OCI-LY7 (cell line): ENCODE measurements around the gene GFER. TPM values are rescaled to one million over a fixed set of nuclear protein-coding genes. Genes with fewer than 3 reads are reported as not detected.

ENCODE experiments used
- BruUV-seq: library from RNA; stranded (reverse); fragments of 400-500 nt; replicated peaks from 2 replicates; lab custom pipeline; 2021; lab: Mats Ljungman, UMichigan
- CTCF ChIA-PET: fragments of 300-600 bp; sonication (Branson Sonifier 250); formaldehyde crosslinking; loops from one replicate; lab custom pipeline; 2022; ENCODE audit warnings: antibody characterized with exemption; ENCODE audit not compliant: unreplicated experiment; lab: Charles Lee
- POLR2A ChIA-PET: fragments of 300-600 bp; sonication (Branson Sonifier 250); formaldehyde crosslinking; loops from one replicate; lab custom pipeline; 2022; ENCODE audit warnings: antibody characterized with exemption; lab: Charles Lee
- DNase-seq: peaks from one replicate; pipeline ENCODE4 v3.0.0-alpha.2; 2015; ENCODE audit warnings: low spot score
- H2AFZ ChIP-seq: fragments of 200-600 bp; sonication (generic), shearing (Covaris generic); 2 replicates; pipeline ENCODE4 v1.6.1; 2014; ENCODE audit warnings: mild to moderate bottlenecking, antibody characterized with exemption, low read length, moderate library complexity
- H3K27ac ChIP-seq: fragments of 200-600 bp; sonication (generic); 2 replicates; pipeline ENCODE4 v1.5.1; 2014; ENCODE audit warnings: mixed run types, low read depth, mild to moderate bottlenecking, moderate library complexity, low read length, inconsistent platforms; ENCODE audit not compliant: poor library complexity, severe bottlenecking
- H3K36me3 ChIP-seq: fragments of 200-600 bp; sonication (generic); 2 replicates; pipeline ENCODE4 v1.6.1; 2014; ENCODE audit warnings: mild to moderate bottlenecking, antibody characterized with exemption, low read length, moderate library complexity, mixed read lengths; ENCODE audit not compliant: insufficient read depth
- H3K4me1 ChIP-seq: fragments of 200-600 bp; sonication (generic); 2 replicates; pipeline ENCODE4 v1.5.1; 2014; ENCODE audit warnings: mild to moderate bottlenecking, low read length; ENCODE audit not compliant: insufficient read depth, poor library complexity, severe bottlenecking
- H3K4me2 ChIP-seq: fragments of 200-600 bp; sonication (generic); 2 replicates; pipeline ENCODE4 v1.6.1; 2014; ENCODE audit warnings: mild to moderate bottlenecking, low read length
- H3K4me3 ChIP-seq: fragments of 200-600 bp; sonication (generic); 2 replicates; pipeline ENCODE4 v1.5.1; 2014; ENCODE audit warnings: mild to moderate bottlenecking, low read depth, low read length; ENCODE audit not compliant: poor library complexity, severe bottlenecking
- H3K79me2 ChIP-seq: fragments of 200-600 bp; sonication (generic); 2 replicates; pipeline ENCODE4 v1.6.1; 2016; ENCODE audit warnings: low read depth, mild to moderate bottlenecking, low read length, moderate library complexity, mixed read lengths; ENCODE audit not compliant: insufficient read depth
- H3K9me2 ChIP-seq: fragments of 200-600 bp; sonication (generic); 2 replicates; pipeline ENCODE4 v1.6.1; 2016; ENCODE audit warnings: mild to moderate bottlenecking, low read length, mixed read lengths; ENCODE audit not compliant: insufficient read depth
- H3K9me3 ChIP-seq: fragments of 200-600 bp; sonication (generic); 2 replicates; pipeline ENCODE4 v1.6.1; 2014; ENCODE audit warnings: mild to moderate bottlenecking, mixed run types, low read length, mixed read lengths
- H4K20me1 ChIP-seq: fragments of 200-600 bp; sonication (generic); 2 replicates; pipeline ENCODE4 v1.6.1; 2014; ENCODE audit warnings: mild to moderate bottlenecking, antibody characterized with exemption, low read length, moderate library complexity, mixed read lengths; ENCODE audit not compliant: insufficient read depth
- EZH2phosphoT487 ChIP-seq: fragments of 200-600 bp; sonication (generic); IDR thresholded peaks from 2 replicates; pipeline ENCODE4 v1.6.1; 2018; ENCODE audit warnings: low read depth, borderline replicate concordance, mild to moderate bottlenecking, mixed run types, antibody characterized with exemption, low read length, moderate library complexity, mixed read lengths
- intact Hi-C: fragments of 100-400 bp; cut with micrococcal nuclease; formaldehyde crosslinking; loops from one replicate; pipeline ENCODE4 v1.10.0; 2022; ENCODE audit not compliant: unreplicated experiment
- total RNA-seq, 2 experiments: library from RNA; depleted of rRNA in 1 of 2; stranded (reverse); fragments of >200 nt in 1 of 2; shearing (Covaris generic) in 1 of 2; gene quantifications; 2 replicates each; pipeline ENCODE4 v1.2.3, GENCODE V29; 2014 to 2022
- TF ChIP-seq, protein P1 (sequence below): fragments of 200-600 bp; sonication (generic); conservative IDR thresholded peaks from 2 replicates; pipeline ENCODE4 v1.5.1; 2014; ENCODE audit warnings: mild to moderate bottlenecking, antibody characterized with exemption, low read length, moderate library complexity, mixed read lengths

The GFER gene
- total RNA-seq, 2 experiments from 2014 or later = 32.3 to 40.2 TPM

DNA sequence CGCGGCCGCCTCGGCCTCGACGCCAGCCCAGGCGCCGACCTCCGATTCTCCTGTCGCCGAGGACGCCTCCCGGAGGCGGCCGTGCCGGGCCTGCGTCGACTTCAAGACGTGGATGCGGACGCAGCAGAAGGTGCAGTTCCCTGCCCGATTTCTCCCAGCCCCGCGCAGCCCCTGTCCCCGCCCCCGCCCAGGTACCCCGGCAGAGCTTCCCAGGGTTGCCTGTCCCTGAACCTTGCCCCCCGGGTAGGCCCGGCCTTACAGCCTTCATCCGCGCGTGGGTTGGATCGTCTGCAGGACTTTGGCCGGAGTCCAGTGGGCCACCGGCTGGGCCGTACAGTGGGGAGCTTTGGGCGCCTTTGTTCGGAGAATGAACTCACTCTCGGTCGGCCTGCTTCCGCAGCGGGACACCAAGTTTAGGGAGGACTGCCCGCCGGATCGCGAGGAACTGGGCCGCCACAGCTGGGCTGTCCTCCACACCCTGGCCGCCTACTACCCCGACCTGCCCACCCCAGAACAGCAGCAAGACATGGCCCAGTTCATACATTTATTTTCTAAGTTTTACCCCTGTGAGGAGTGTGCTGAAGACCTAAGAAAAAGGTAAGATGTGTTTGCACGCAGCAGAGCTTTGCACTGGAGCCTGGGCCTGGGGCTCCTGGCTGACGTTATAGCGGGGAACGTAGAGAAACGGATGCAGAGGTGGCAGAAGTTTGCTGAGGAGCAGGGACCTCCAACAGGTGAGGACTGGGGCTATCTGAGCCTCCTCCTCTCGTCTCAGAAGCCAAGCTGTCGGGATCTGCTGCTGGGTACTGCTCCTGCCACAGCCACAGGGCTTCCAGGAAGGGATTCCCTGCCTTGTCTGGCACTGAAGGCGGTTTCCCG is 593 bp downstream of the GFER start:
- TSS peak; percentile 36 for BruUV-seq
- H3K27ac ChIP-seq = peak overlapping the region; percentile 37

DNA sequence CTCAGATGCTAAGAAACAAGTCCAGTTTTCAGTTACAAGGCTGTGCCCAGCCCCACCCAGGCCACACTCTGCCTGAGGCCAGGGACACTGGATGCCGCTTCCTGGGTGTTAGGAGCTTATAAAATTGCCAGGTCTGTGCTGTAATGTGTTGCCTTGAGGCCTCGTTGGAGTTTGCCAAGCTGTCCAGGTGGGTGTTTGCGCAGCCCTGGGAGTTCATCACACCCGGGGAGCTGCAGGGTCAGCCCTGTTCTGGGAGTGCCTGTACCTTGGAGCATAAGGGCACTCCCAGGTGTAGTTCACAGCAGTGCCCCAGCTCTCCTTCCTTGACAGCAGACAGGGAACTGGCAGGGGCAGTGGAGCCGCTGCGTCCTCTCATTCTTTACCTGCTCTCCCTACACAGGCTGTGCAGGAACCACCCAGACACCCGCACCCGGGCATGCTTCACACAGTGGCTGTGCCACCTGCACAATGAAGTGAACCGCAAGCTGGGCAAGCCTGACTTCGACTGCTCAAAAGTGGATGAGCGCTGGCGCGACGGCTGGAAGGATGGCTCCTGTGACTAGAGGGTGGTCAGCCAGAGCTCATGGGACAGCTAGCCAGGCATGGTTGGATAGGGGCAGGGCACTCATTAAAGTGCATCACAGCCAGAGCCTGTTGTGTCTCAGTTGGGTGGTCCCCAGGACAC is 1.6 kb downstream of the GFER start:
- ChIA-PET CTCF (interaction anchor here (0.6 kb wide), 1 partner anchor 801 kb away, joined by 3 read pairs; no protein-coding TSS in a partner anchor), POLR2A (interaction anchor here (1.1 kb wide), 1 partner anchor 14 kb away, joined by 3 read pairs; the partner anchor contains the start of gene TBL3)
- Histone ChIP-seq H2AFZ (no peak overlapping the region), H3K79me2 (no peaks in the 10 kb centered on the region), H4K20me1 (no peaks in the 10 kb centered on the region), H3K4me1 (peaks cover 18% of the 10 kb centered on the region), H3K36me3 (peaks cover 12% of the 10 kb centered on the region; the same call in 1 of the 2 replicates), H3K9me3 (no peaks in the 10 kb centered on the region), H3K9me2 (no peaks in the 10 kb centered on the region), H3K4me2 (peak overlapping the region; percentile 85), H3K4me3 (peak overlapping the region; percentile 82), H3K27ac (no peak overlapping the region)
- TF ChIP-seq, protein P1, sequence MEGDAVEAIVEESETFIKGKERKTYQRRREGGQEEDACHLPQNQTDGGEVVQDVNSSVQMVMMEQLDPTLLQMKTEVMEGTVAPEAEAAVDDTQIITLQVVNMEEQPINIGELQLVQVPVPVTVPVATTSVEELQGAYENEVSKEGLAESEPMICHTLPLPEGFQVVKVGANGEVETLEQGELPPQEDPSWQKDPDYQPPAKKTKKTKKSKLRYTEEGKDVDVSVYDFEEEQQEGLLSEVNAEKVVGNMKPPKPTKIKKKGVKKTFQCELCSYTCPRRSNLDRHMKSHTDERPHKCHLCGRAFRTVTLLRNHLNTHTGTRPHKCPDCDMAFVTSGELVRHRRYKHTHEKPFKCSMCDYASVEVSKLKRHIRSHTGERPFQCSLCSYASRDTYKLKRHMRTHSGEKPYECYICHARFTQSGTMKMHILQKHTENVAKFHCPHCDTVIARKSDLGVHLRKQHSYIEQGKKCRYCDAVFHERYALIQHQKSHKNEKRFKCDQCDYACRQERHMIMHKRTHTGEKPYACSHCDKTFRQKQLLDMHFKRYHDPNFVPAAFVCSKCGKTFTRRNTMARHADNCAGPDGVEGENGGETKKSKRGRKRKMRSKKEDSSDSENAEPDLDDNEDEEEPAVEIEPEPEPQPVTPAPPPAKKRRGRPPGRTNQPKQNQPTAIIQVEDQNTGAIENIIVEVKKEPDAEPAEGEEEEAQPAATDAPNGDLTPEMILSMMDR = no peak
- no peak for TF ChIP-seq EZH2phosphoT487
- BruUV-seq = no TSS peak
- DNase-seq = no peak
- intact Hi-C loops = no loop called here

More for the DNA sequence above, 593 bp downstream of the GFER start:
- intact Hi-C loops = loop anchor here (1.0 kb wide), 1 partner anchor 12 kb away; the partner anchor contains the start of gene TBL3
- peak overlapping the region; percentile 44; the same call in 1 of the 2 replicates for H2AFZ ChIP-seq
- H3K4me2 ChIP-seq = peak overlapping the region; percentile 85
- CTCF ChIA-PET = no interaction called here
- H3K36me3 ChIP-seq = peaks cover 13% of the 10 kb centered on the region; the same call in 1 of the 2 replicates
- no peaks in the 10 kb centered on the region for H4K20me1 ChIP-seq
- peak; percentile 19 for DNase-seq
- POLR2A ChIA-PET = interaction anchor here (0.7 to 1.1 kb wide), 2 partner anchors 13 to 188 kb away, joined by 3 read pairs; partner anchors contain the start of gene TBL3
- H3K4me3 ChIP-seq = peak overlapping the region; percentile 82
- H3K9me3 ChIP-seq = no peaks in the 10 kb centered on the region
- H3K4me1 ChIP-seq = peaks cover 14% of the 10 kb centered on the region
- no peaks in the 10 kb centered on the region for H3K9me2 ChIP-seq
- H3K79me2 ChIP-seq = no peaks in the 10 kb centered on the region
- no peak for TF ChIP-seq EZH2phosphoT487
- TF ChIP-seq, protein P1 = no peak
